HepG2 (cell line): ENCODE results near the gene DYNC2I2. TPM values are rescaled to one million over a fixed set of nuclear protein-coding genes. Genes with fewer than 3 reads are reported as not detected.

Experiments used
- ATAC-seq: fragments of 200-7000 bp; cut with Tn5 transposase; 3 replicates; pipeline ENCODE4 v1.9.1; 2020; ENCODE audit warnings: mild to moderate bottlenecking, moderate library complexity
- BruUV-seq: library from RNA; stranded (reverse); fragments of 400-500 nt; replicated peaks from 2 replicates; lab custom pipeline; 2021; lab: Mats Ljungman, UMichigan
- CTCF ChIA-PET: fragments of 300-600 bp; formaldehyde crosslinking; extraction: SDS; loops from one replicate; lab custom pipeline; 2021; ENCODE audit warnings: low total read pairs, inconsistent platforms, low intra/inter-chr PET ratio; lab: Yijun Ruan, JAX
- POLR2A ChIA-PET: fragments of 350-600 bp; sonication (Branson Sonifier 250); formaldehyde crosslinking; loops from one replicate; lab custom pipeline; 2020; ENCODE audit warnings: antibody characterized with exemption, inconsistent platforms; lab: Yijun Ruan, JAX
- DNase-seq: peaks from one replicate; pipeline ENCODE4 v3.0.0-alpha.2; 2015; ENCODE audit warnings: low spot score
- FAIRE-seq: peaks from 3 replicates; lab custom pipeline; 2011; peaks lifted over from hg19 to GRCh38; lab: Jason Lieb, UNC
- H2AFZ ChIP-seq: one replicate; pipeline ENCODE4 v1.6.1; 2011; ENCODE audit warnings: low read length, inconsistent platforms
- H3K27ac ChIP-seq: fragments of 300-600 bp; 3 replicates; pipeline ENCODE4 v1.8.0; 2011; ENCODE audit warnings: mixed run types, mild to moderate bottlenecking, mixed read lengths, low read length, inconsistent platforms; ENCODE audit not compliant: insufficient read depth; ENCODE audit errors: extremely low read length
- H3K27me3 ChIP-seq, 2 experiments: fragments of 200-600 bp in 1 of 2; 2 replicates in 1 of 2; 3 replicates in 1 of 2; pipeline versions ENCODE4 v1.6.0 to v1.8.0; 2011; ENCODE audit warnings: low read length in 2 of 2, mild to moderate bottlenecking in 2 of 2, moderate library complexity in 2 of 2, inconsistent platforms in 1 of 2; ENCODE audit not compliant: insufficient read depth in 2 of 2, control insufficient read depth in 1 of 2
- H3K36me3 ChIP-seq, 2 experiments: fragments of 200-600 bp in 1 of 2; replicated peaks in 1 of 2; 2 replicates in 1 of 2; 3 replicates in 1 of 2; pipeline versions ENCODE4 v1.5.1 to v1.8.0; 2011; ENCODE audit warnings: low read length in 2 of 2, inconsistent platforms in 1 of 2; ENCODE audit not compliant: insufficient read depth in 2 of 2, control insufficient read depth in 1 of 2
- H3K4me1 ChIP-seq: 2 replicates; pipeline ENCODE4 v1.5.1; 2012; ENCODE audit warnings: low read length, inconsistent platforms; ENCODE audit not compliant: insufficient read depth
- H3K4me2 ChIP-seq: 2 replicates; pipeline ENCODE4 v1.6.0; 2011; ENCODE audit warnings: low read depth, low read length, inconsistent platforms
- H3K4me3 ChIP-seq, 3 experiments: fragments of 200-600 bp in 1 of 3; sonication (generic), shearing (Covaris generic) in 1 of 3; replicated peaks in 1 of 3; 2 replicates each; pipeline ENCODE4 v1.5.1; 2011 to 2016; ENCODE audit warnings: low read length in 3 of 3, inconsistent platforms in 2 of 3, low read depth in 2 of 3, mild to moderate bottlenecking in 2 of 3, control low read depth in 1 of 3, mixed read lengths in 1 of 3; ENCODE audit not compliant: insufficient read depth in 1 of 3
- H3K79me2 ChIP-seq: one replicate; pipeline ENCODE4 v1.6.1; 2011; ENCODE audit warnings: low read length, inconsistent platforms; ENCODE audit not compliant: insufficient read depth
- H3K9ac ChIP-seq: 2 replicates; pipeline ENCODE4 v1.6.0; 2011; ENCODE audit warnings: mild to moderate bottlenecking, low read depth, low read length, inconsistent platforms; ENCODE audit not compliant: insufficient read depth
- H3K9me3 ChIP-seq: 2 replicates; pipeline ENCODE4 v1.5.1; 2012; ENCODE audit warnings: mild to moderate bottlenecking, low read length
- H4K20me1 ChIP-seq: 2 replicates; pipeline ENCODE4 v1.6.0; 2011; ENCODE audit warnings: inconsistent platforms, mild to moderate bottlenecking, low read length, moderate library complexity; ENCODE audit not compliant: insufficient read depth
- AGO1 ChIP-seq: fragments of 200-400 bp; formaldehyde crosslinking; IDR thresholded peaks from 2 replicates; pipeline ENCODE4 v1.6.1; 2017; ENCODE audit warnings: mild to moderate bottlenecking, low read depth, low read length, moderate library complexity; ENCODE audit not compliant: poor library complexity, severe bottlenecking
- CENPBD1 ChIP-seq: sonication (generic); formaldehyde crosslinking; IDR thresholded peaks from 2 replicates; pipeline ENCODE4 v1.8.0; 2022; ENCODE audit warnings: missing genetic modification reagents, low read depth, mild to moderate bottlenecking, borderline replicate concordance
- HMG20B ChIP-seq: conservative IDR thresholded peaks from 2 replicates; pipeline ENCODE4 v1.6.1; 2016; ENCODE audit warnings: missing genetic modification reagents, missing compliant biosample characterization
- IKZF4 ChIP-seq: sonication (generic); formaldehyde crosslinking; IDR thresholded peaks from 2 replicates; pipeline ENCODE4 v1.5.1; 2020; ENCODE audit warnings: borderline replicate concordance, mild to moderate bottlenecking, low read depth, missing genetic modification reagents; ENCODE audit errors: not compliant biosample characterization
- MAFG ChIP-seq: sonication (generic); formaldehyde crosslinking; IDR thresholded peaks from 2 replicates; pipeline ENCODE4 v1.5.1; 2020; ENCODE audit warnings: mild to moderate bottlenecking, missing genetic modification reagents
- MATR3 ChIP-seq: sonication (generic); formaldehyde crosslinking; IDR thresholded peaks from 2 replicates; pipeline ENCODE4 v1.4.0; 2020; ENCODE audit warnings: missing genetic modification reagents
- MED8 ChIP-seq: sonication (generic); formaldehyde crosslinking; IDR thresholded peaks from 2 replicates; pipeline ENCODE4 v1.8.1; 2023; ENCODE audit warnings: mild to moderate bottlenecking, missing genetic modification reagents; ENCODE audit not compliant: insufficient replicate concordance
- MIER3 ChIP-seq: IDR thresholded peaks from 2 replicates; pipeline ENCODE4 v1.6.1; 2016; ENCODE audit warnings: missing compliant biosample characterization, borderline replicate concordance
- NFYB ChIP-seq: sonication (generic); formaldehyde crosslinking; IDR thresholded peaks from 2 replicates; pipeline ENCODE4 v1.4.0; 2020; ENCODE audit warnings: missing genetic modification reagents
- PREB ChIP-seq: sonication (generic); formaldehyde crosslinking; IDR thresholded peaks from 2 replicates; pipeline ENCODE4 v1.4.0; 2020; ENCODE audit warnings: missing genetic modification reagents
- SOX6 ChIP-seq, 2 experiments: fragments of 450-650 bp in 1 of 2; sonication (generic) in 1 of 2; formaldehyde crosslinking in 1 of 2; IDR thresholded peaks; 2 replicates each; pipeline versions ENCODE4 v1.4.0 to v1.6.1; 2017 to 2020; ENCODE audit warnings: antibody characterized with exemption in 1 of 2, mild to moderate bottlenecking in 1 of 2, missing genetic modification reagents in 1 of 2
- U2AF2 ChIP-seq: fragments of 200-400 bp; formaldehyde crosslinking; IDR thresholded peaks from 2 replicates; pipeline ENCODE4 v1.6.1; 2017; ENCODE audit warnings: low read depth, mild to moderate bottlenecking, low read length
- ZFP91 ChIP-seq: sonication (generic); formaldehyde crosslinking; IDR thresholded peaks from 2 replicates; pipeline ENCODE4 v1.9.0; 2022; ENCODE audit warnings: missing genetic modification reagents, mild to moderate bottlenecking, borderline replicate concordance
- ZNF282 ChIP-seq: fragments of 450-650 bp; IDR thresholded peaks from 2 replicates; pipeline ENCODE4 v1.6.1; 2018; ENCODE audit not compliant: partially characterized antibody
- ZNF503 ChIP-seq: sonication (generic); formaldehyde crosslinking; IDR thresholded peaks from 2 replicates; pipeline ENCODE4 v1.4.0; 2020; ENCODE audit warnings: missing genetic modification reagents
- ZNF569 ChIP-seq: sonication (generic); formaldehyde crosslinking; IDR thresholded peaks from 2 replicates; pipeline ENCODE4 v1.5.0; 2020; ENCODE audit warnings: mild to moderate bottlenecking, missing genetic modification reagents, moderate library complexity, borderline replicate concordance
- ZSCAN31 ChIP-seq: sonication (generic); formaldehyde crosslinking; IDR thresholded peaks from 2 replicates; pipeline ENCODE4 v1.5.0; 2020; ENCODE audit warnings: low read depth, mild to moderate bottlenecking, missing genetic modification reagents
- WGBS: methylation state at CpG from one replicate; pipeline ENCODE4 v1.1.6; 2017; ENCODE audit warnings: low lambda C conversion rate; 5-methylcytosine and 5-hydroxymethylcytosine counted together
- in situ Hi-C: cut with HindIII; loops from 2 replicates; pipeline ENCODE4 v1.10.0; 2017; ENCODE audit warnings: low pct_unique_long_range_greater_than_20kb; ENCODE audit not compliant: extremely low pct_ligation_motif_present
- intact Hi-C: fragments of 100-400 bp; cut with micrococcal nuclease; formaldehyde crosslinking; loops from one replicate; pipeline ENCODE4 v1.10.0; 2022; ENCODE audit not compliant: unreplicated experiment
- polyA plus RNA-seq, 8 experiments: library from polyadenylated mRNA; depleted of rRNA in 3 of 8; stranded (reverse) in 7 of 8; unstranded in 1 of 8; fragments of >200 nt; fragmentation: Illumina TruSeq in 4 of 8; extraction: Trizol in 4 of 8; gene quantifications; 2 replicates each; pipeline versions ENCODE4 v1.2.1 to v1.2.3, GENCODE V29; 2011 to 2016; ENCODE audit warnings: low read depth in 4 of 8, missing spikeins in 1 of 8, mixed read lengths in 1 of 8; ENCODE audit not compliant: insufficient read depth in 1 of 8
- total RNA-seq, 5 experiments: library from RNA; depleted of rRNA; stranded (reverse); fragments of >200 nt; fragmentation: Illumina TruSeq; extraction: Trizol; gene quantifications; 2 replicates each; pipeline ENCODE4 v1.2.3, GENCODE V29; 2016; ENCODE audit warnings: low read depth in 1 of 5

Gene DYNC2I2
- total and polyA plus RNA-seq, 2 of the 13 experiments (the other 11 are each of a cell fraction or from before 2014, with no cell fraction given), result 13.7 to 40.2 TPM

GRCh38 chr9:128629852-128630545 lies 26.6 kb downstream of the DYNC2I2 start:
- Histone ChIP-seq H3K9me3 (no peaks in the 10 kb centered on the region), H4K20me1 (no peaks in the 10 kb centered on the region)
- ATAC-seq (no peak), FAIRE-seq (no peak)
- CTCF ChIA-PET, result no interaction called here
- WGBS, result 86% methylated on average over 7 of the region's 9 CpGs
- in situ Hi-C loops, result no loop called here
- no peak for TF ChIP-seq CENPBD1
- no peak for TF ChIP-seq AGO1
- no peak for TF ChIP-seq HMG20B (CRISPR knock-in tag)
- TF ChIP-seq ZSCAN31, result no peak
- no peak for TF ChIP-seq ZFP91 (CRISPR knock-in tag)
- TF ChIP-seq MIER3 (CRISPR knock-in tag), result no peak
- TF ChIP-seq MAFG (CRISPR knock-in tag), result no peak
- no peak for TF ChIP-seq ZNF282
- no peak for TF ChIP-seq IKZF4 (CRISPR knock-in tag)
- TF ChIP-seq MED8 (CRISPR knock-in tag), result no peak
- TF ChIP-seq MATR3, result no peak
- no peak for TF ChIP-seq SOX6 (IDR thresholded peaks at IDR 0.05)
- no peak for TF ChIP-seq SOX6 (CRISPR knock-in tag; IDR thresholded peaks at IDR 0.05)
- TF ChIP-seq ZNF569 (CRISPR knock-in tag), result no peak
- no peak for TF ChIP-seq U2AF2
- no peak for TF ChIP-seq ZNF503
- no peak for TF ChIP-seq NFYB (CRISPR knock-in tag)
- TF ChIP-seq PREB (CRISPR knock-in tag), result no peak
- TF ChIP-seq, all 625 proteins: peak for 0
- no peaks in the 10 kb centered on the region for H3K27me3 ChIP-seq
- peaks cover 27 to 63% of the 10 kb centered on the region in 2 experiments for H3K36me3 ChIP-seq
- H3K9ac ChIP-seq, result no peak overlapping the region
- no peak overlapping the region for H2AFZ ChIP-seq
- POLR2A ChIA-PET, result interaction anchor here (0.5 kb wide), 1 partner anchor 289 kb away, joined by 4 read pairs; no protein-coding TSS in a partner anchor
- peaks cover 16% of the 10 kb centered on the region for H3K4me1 ChIP-seq
- no peaks in the 10 kb centered on the region for H3K79me2 ChIP-seq
- no peak overlapping the region for H3K27ac ChIP-seq
- no peak overlapping the region for H3K4me3 ChIP-seq
- no TSS peak for BruUV-seq
- no peak for DNase-seq
- intact Hi-C loops, result no loop called here
- H3K4me2 ChIP-seq, result no peak overlapping the region
